Sigmoid colon (tissue), 4 donors: ENCODE measurements around the gene PLEKHN1.

Experiments
- EP300 ChIP-seq, 4 donors: sonication (generic); formaldehyde crosslinking; IDR thresholded peaks; one replicate each; pipeline ENCODE4 v1.6.1; 2017; ENCODE audit warnings: antibody characterized with exemption in 4 of 4
- TF ChIP-seq, protein P1 (sequence below), 4 experiments: fragments of 450-650 bp in 3 of 4; fragments of 200-600 bp in 1 of 4; IDR thresholded peaks; one replicate each; pipeline ENCODE4 v1.5.1; 2016 to 2019; ENCODE audit warnings: antibody characterized with exemption in 4 of 4, mild to moderate bottlenecking in 3 of 4, moderate library complexity in 2 of 4

DNA sequence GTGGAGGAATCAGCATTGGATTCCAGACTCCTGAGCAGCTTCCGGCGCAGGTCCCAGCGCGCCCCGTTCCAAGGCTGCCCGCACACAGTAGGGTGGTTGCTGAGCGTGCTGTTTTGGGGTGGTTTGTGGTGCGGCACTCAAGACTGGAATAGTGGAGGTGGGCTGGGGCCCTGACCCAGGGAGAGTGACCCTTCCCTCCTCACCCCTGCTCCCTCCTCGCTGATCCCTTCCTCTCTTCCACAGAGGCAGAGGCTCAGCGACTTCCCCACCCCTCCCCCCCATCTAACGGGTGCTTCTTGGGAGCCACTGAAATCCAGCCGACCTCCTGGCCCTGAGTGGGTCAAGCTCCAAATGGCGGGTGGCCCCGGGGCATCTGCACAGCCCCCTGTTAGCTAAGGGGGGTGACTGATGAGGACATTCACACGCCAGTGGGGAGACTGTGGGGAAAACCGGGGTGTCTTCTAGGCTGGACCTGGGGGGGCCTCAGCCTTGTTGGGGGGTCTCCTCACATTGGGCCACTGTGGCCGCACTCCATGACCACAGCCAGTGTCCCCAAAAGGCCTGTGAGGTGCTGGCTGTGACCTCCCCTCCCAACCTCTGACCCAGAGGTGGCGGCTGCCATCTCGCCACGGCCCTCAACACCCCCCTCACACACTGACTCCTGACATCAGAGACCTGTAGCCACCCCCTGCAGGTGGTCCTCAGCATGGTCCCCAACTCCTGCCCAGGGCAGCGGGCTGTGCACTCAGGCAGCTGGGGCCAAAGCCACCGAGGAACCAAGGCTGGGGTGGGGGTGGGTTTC is 37.5 kb downstream of the PLEKHN1 start:
- TF ChIP-seq, protein P1, sequence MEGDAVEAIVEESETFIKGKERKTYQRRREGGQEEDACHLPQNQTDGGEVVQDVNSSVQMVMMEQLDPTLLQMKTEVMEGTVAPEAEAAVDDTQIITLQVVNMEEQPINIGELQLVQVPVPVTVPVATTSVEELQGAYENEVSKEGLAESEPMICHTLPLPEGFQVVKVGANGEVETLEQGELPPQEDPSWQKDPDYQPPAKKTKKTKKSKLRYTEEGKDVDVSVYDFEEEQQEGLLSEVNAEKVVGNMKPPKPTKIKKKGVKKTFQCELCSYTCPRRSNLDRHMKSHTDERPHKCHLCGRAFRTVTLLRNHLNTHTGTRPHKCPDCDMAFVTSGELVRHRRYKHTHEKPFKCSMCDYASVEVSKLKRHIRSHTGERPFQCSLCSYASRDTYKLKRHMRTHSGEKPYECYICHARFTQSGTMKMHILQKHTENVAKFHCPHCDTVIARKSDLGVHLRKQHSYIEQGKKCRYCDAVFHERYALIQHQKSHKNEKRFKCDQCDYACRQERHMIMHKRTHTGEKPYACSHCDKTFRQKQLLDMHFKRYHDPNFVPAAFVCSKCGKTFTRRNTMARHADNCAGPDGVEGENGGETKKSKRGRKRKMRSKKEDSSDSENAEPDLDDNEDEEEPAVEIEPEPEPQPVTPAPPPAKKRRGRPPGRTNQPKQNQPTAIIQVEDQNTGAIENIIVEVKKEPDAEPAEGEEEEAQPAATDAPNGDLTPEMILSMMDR (IDR thresholded peaks at IDR 0.05), result no peak
- no peak for TF ChIP-seq EP300 (IDR thresholded peaks at IDR 0.05)
